ENCODE measurements around the gene PRIMPOL.
"Not testable (repeated sequence)": the region's sequence is repeated elsewhere in the genome, so short reads cannot be mapped to it uniquely, and the experiment has no call there.

The PRIMPOL gene

GRCh38 chr4:184649026-184649970 is at the start of gene PRIMPOL, which contains the start of gene CASP3:
Gene PRIMPOL, plus strand, starts transcription at chr4:184649738. Its CDS starts 7,403 bp downstream, at chr4:184657141.
Gene CASP3, minus strand, starts transcription at chr4:184649447. Its CDS starts 10,994 bp downstream, at chr4:184638453.
- peak; percentile 90 to 92 for DNase-seq

GRCh38 chr4:184600982-184601381 is 48.6 kb upstream of the PRIMPOL start:
- DNase-seq, result not testable (repeated sequence)

- DNase-seq, result not testable (repeated sequence)
Measured at GRCh38 chr4:184602857-184603256, 46.7 kb upstream of the PRIMPOL start.

- not testable (repeated sequence) for DNase-seq
Measured at GRCh38 chr4:184607429-184607828, 42.1 kb upstream of the PRIMPOL start.

GRCh38 chr4:184612074-184612473 is 37.5 kb upstream of the PRIMPOL start:
- no peak for DNase-seq

GRCh38 chr4:184613405-184613804 is 36.1 kb upstream of the PRIMPOL start:
- no peak for DNase-seq

- no peak for DNase-seq
Measured at GRCh38 chr4:184614509-184614908, 35.0 kb upstream of the PRIMPOL start.

- not testable (repeated sequence) for DNase-seq
Measured at GRCh38 chr4:184616168-184616567, 33.4 kb upstream of the PRIMPOL start.

- DNase-seq, result no peak
Measured at GRCh38 chr4:184616633-184617551, 32.6 kb upstream of the PRIMPOL start.

GRCh38 chr4:184617600-184618196 is 31.8 kb upstream of the PRIMPOL start:
- no peak for DNase-seq

GRCh38 chr4:184620212-184620867 is 29.2 kb upstream of the PRIMPOL start:
- DNase-seq, result no peak

GRCh38 chr4:184621518-184621917 is 28.0 kb upstream of the PRIMPOL start:
- no peak for DNase-seq

- DNase-seq, result not testable (repeated sequence)
Measured at GRCh38 chr4:184624504-184624903, 25.0 kb upstream of the PRIMPOL start.

- DNase-seq, result no peak
Measured at GRCh38 chr4:184624972-184625554, 24.5 kb upstream of the PRIMPOL start.

GRCh38 chr4:184625783-184626596 is 23.5 kb upstream of the PRIMPOL start:
- DNase-seq, result not testable (repeated sequence)

- no peak for DNase-seq
Measured at GRCh38 chr4:184628103-184628502, 21.4 kb upstream of the PRIMPOL start.

- DNase-seq, result no peak
Measured at GRCh38 chr4:184632842-184633241, 16.7 kb upstream of the PRIMPOL start.

- DNase-seq, result no peak
Measured at GRCh38 chr4:184635381-184635780, 14.2 kb upstream of the PRIMPOL start.

- no peak for DNase-seq
Measured at GRCh38 chr4:184636144-184636543, 13.4 kb upstream of the PRIMPOL start.

- DNase-seq, result no peak
Measured at GRCh38 chr4:184636897-184637296, 12.6 kb upstream of the PRIMPOL start.

- no peak for DNase-seq
Measured at GRCh38 chr4:184641022-184641421, 8.5 kb upstream of the PRIMPOL start.
